IMR-90 (cell line): ENCODE data around the gene GGA3. TPM values are rescaled to one million over a fixed set of nuclear protein-coding genes. Genes with fewer than 3 reads are reported as not detected.

Source experiments
- ATAC-seq: fragments of 200-7000 bp; cut with Tn5 transposase; 2 replicates; pipeline ENCODE4 v1.9.1; 2020; ENCODE audit warnings: low read depth, mild to moderate bottlenecking, moderate library complexity
- BruUV-seq: library from RNA; stranded (reverse); fragments of 400-500 nt; replicated peaks from 2 replicates; lab custom pipeline; 2021; lab: Mats Ljungman, UMichigan
- CTCF ChIA-PET: fragments of 300-600 bp; formaldehyde crosslinking; extraction: SDS; loops from one replicate; lab custom pipeline; 2021; ENCODE audit warnings: antibody characterized with exemption; lab: Yijun Ruan, JAX
- POLR2A ChIA-PET: fragments of 300-600 bp; sonication (Branson Sonifier 250); formaldehyde crosslinking; loops from one replicate; lab custom pipeline; 2022; ENCODE audit warnings: antibody characterized with exemption; ENCODE audit not compliant: unreplicated experiment; lab: Charles Lee
- DNase-seq: peaks from one replicate; pipeline ENCODE4 v3.0.0; 2013
- H2AFZ ChIP-seq: replicated peaks from 2 replicates; pipeline ENCODE3; 2013; ENCODE audit warnings: low read length, mild to moderate bottlenecking; ENCODE audit not compliant: poor library complexity
- H2AK5ac ChIP-seq: 2 replicates; pipeline ENCODE4 v1.6.1; 2013; ENCODE audit warnings: low read depth, low read length, inconsistent platforms
- H2AK9ac ChIP-seq: replicated peaks from 2 replicates; pipeline ENCODE3; 2013; ENCODE audit warnings: mild to moderate bottlenecking, low read depth, low read length, moderate library complexity; ENCODE audit not compliant: poor library complexity
- H2BK120ac ChIP-seq: 2 replicates; pipeline ENCODE4 v1.6.1; 2013; ENCODE audit warnings: low read depth, low read length, inconsistent platforms
- H2BK15ac ChIP-seq: 3 replicates; pipeline ENCODE4 v1.6.1; 2013; ENCODE audit warnings: low read depth, low read length, inconsistent platforms
- H2BK20ac ChIP-seq: 2 replicates; pipeline ENCODE4 v1.6.1; 2013; ENCODE audit warnings: low read depth, mild to moderate bottlenecking, inconsistent platforms, low read length, moderate library complexity
- H2BK5ac ChIP-seq: 2 replicates; pipeline ENCODE4 v1.6.1; 2013; ENCODE audit warnings: mild to moderate bottlenecking, low read depth, low read length, inconsistent platforms; ENCODE audit not compliant: poor library complexity, severe bottlenecking
- H3K14ac ChIP-seq: replicated peaks from 2 replicates; pipeline ENCODE4 v1.6.1; 2013; ENCODE audit warnings: low read depth, low read length, inconsistent platforms
- H3K18ac ChIP-seq: 2 replicates; pipeline ENCODE4 v1.6.1; 2013; ENCODE audit warnings: low read depth, low read length, control low read depth
- H3K23ac ChIP-seq: 2 replicates; pipeline ENCODE4 v1.6.1; 2013; ENCODE audit warnings: low read depth, low read length, inconsistent platforms
- H3K27ac ChIP-seq: 2 replicates; pipeline ENCODE4 v1.5.1; 2013; ENCODE audit warnings: mild to moderate bottlenecking, control low read depth, low read length; ENCODE audit not compliant: insufficient read depth
- H3K27me3 ChIP-seq: 2 replicates; pipeline ENCODE4 v1.6.1; 2013; ENCODE audit warnings: low read length; ENCODE audit not compliant: control insufficient read depth, insufficient read depth
- H3K36me3 ChIP-seq: 2 replicates; pipeline ENCODE4 v1.6.1; 2013; ENCODE audit warnings: low read length, mixed read lengths; ENCODE audit not compliant: control insufficient read depth, insufficient read depth
- H3K4ac ChIP-seq: 2 replicates; pipeline ENCODE4 v1.6.1; 2013; ENCODE audit warnings: low read depth, low read length, inconsistent platforms
- H3K4me1 ChIP-seq: 2 replicates; pipeline ENCODE4 v1.6.1; 2013; ENCODE audit warnings: low read length, mixed read lengths; ENCODE audit not compliant: control insufficient read depth, insufficient read depth
- H3K4me2 ChIP-seq: 2 replicates; pipeline ENCODE4 v1.6.1; 2013; ENCODE audit warnings: low read depth, mild to moderate bottlenecking, control low read depth, low read length, moderate library complexity
- H3K4me3 ChIP-seq: 2 replicates; pipeline ENCODE4 v1.5.1; 2013; ENCODE audit warnings: low read depth, mild to moderate bottlenecking, control low read depth, low read length, moderate library complexity; ENCODE audit not compliant: insufficient read depth
- H3K56ac ChIP-seq: 2 replicates; pipeline ENCODE4 v1.6.1; 2013; ENCODE audit warnings: low read length, inconsistent platforms; ENCODE audit not compliant: insufficient read depth; ENCODE audit errors: extremely low read depth
- H3K79me1 ChIP-seq, 2 experiments: 2 replicates each; pipeline ENCODE4 v1.6.1; 2013; ENCODE audit warnings: low read length in 2 of 2, inconsistent platforms in 1 of 2, low read depth in 1 of 2
- H3K9ac ChIP-seq: 2 replicates; pipeline ENCODE4 v1.6.1; 2013; ENCODE audit warnings: low read depth, low read length, control low read depth
- H3K9me1 ChIP-seq: 2 replicates; pipeline ENCODE4 v1.6.1; 2013; ENCODE audit warnings: low read length, inconsistent platforms; ENCODE audit not compliant: insufficient read depth
- H3K9me3 ChIP-seq: 2 replicates; pipeline ENCODE4 v1.6.1; 2013; ENCODE audit warnings: low read length; ENCODE audit not compliant: control insufficient read depth, insufficient read depth
- H4K20me1 ChIP-seq: 2 replicates; pipeline ENCODE4 v1.6.1; 2013; ENCODE audit warnings: low read length, inconsistent platforms; ENCODE audit not compliant: insufficient read depth
- H4K5ac ChIP-seq: 2 replicates; pipeline ENCODE4 v1.6.1; 2013; ENCODE audit warnings: mild to moderate bottlenecking, low read depth, low read length, control low read depth
- H4K8ac ChIP-seq, 2 experiments: 2 replicates each; pipeline ENCODE4 v1.6.1; 2013; ENCODE audit warnings: low read depth in 2 of 2, low read length in 2 of 2, control low read depth in 1 of 2, inconsistent platforms in 1 of 2
- H4K91ac ChIP-seq: 2 replicates; pipeline ENCODE4 v1.6.1; 2013; ENCODE audit warnings: low read depth, low read length, inconsistent platforms; ENCODE audit not compliant: insufficient read depth
- BHLHE40 ChIP-seq: fragments of 150-350 bp; IDR thresholded peaks from 2 replicates; pipeline ENCODE4 v1.6.1; 2016; ENCODE audit warnings: mild to moderate bottlenecking, low read depth, low read length
- CEBPB ChIP-seq: IDR thresholded peaks from 2 replicates; pipeline ENCODE4 v1.6.1; 2012; ENCODE audit warnings: low read depth, low read length, improper control_type of control experiment
- RFX5 ChIP-seq: IDR thresholded peaks from 2 replicates; pipeline ENCODE4 v1.8.0; 2012; ENCODE audit warnings: low read depth, mild to moderate bottlenecking, low read length, moderate library complexity
- USF2 ChIP-seq: fragments of 150-350 bp; IDR thresholded peaks from 2 replicates; pipeline ENCODE4 v1.6.1; 2017; ENCODE audit warnings: mild to moderate bottlenecking, antibody characterized with exemption, low read length, low read depth
- WGBS, 2 experiments: methylation state at CpG; one replicate each; pipeline versions ENCODE4 v1.1.5 to v1.1.7; 2013; ENCODE audit warnings: missing lambda C conversion rate in 2 of 2; ENCODE audit not compliant: insufficient read length in 1 of 2; ENCODE audit errors: extremely low coverage in 2 of 2; 5-methylcytosine and 5-hydroxymethylcytosine counted together
- dilution Hi-C: fragments of 300-500 bp; cut with HindIII; formaldehyde crosslinking; loops from one replicate; pipeline ENCODE4 v1.14.3; 2018; ENCODE audit warnings: low sequenced_read_pairs; ENCODE audit not compliant: unreplicated experiment
- in situ Hi-C: fragments of 300-500 bp; cut with MboI; formaldehyde crosslinking; loops from 3 replicates; pipeline ENCODE4 v1.14.3; 2019; ENCODE audit warnings: low sequenced_read_pairs, inconsistent platforms, mixed read lengths
- intact Hi-C: fragments of 100-400 bp; cut with micrococcal nuclease; formaldehyde crosslinking; loops from 2 replicates; pipeline ENCODE4 v1.10.0; 2022
- polyA plus RNA-seq, 3 experiments: library from polyadenylated mRNA; depleted of rRNA; stranded (reverse); fragments of >200 nt; gene quantifications; 2 replicates each; pipeline ENCODE4 v1.2.3, GENCODE V29; 2012; ENCODE audit warnings: low replicate concordance in 1 of 3
- total RNA-seq: library from RNA; depleted of rRNA; stranded (reverse); fragments of >200 nt; gene quantifications from 2 replicates; pipeline ENCODE4 v1.2.3, GENCODE V29; 2012

The GGA3 gene
- total and polyA plus RNA-seq, 2 of the 4 experiments (the other 2 are of a cell fraction) = 15.1 to 35.2 TPM

DNA sequence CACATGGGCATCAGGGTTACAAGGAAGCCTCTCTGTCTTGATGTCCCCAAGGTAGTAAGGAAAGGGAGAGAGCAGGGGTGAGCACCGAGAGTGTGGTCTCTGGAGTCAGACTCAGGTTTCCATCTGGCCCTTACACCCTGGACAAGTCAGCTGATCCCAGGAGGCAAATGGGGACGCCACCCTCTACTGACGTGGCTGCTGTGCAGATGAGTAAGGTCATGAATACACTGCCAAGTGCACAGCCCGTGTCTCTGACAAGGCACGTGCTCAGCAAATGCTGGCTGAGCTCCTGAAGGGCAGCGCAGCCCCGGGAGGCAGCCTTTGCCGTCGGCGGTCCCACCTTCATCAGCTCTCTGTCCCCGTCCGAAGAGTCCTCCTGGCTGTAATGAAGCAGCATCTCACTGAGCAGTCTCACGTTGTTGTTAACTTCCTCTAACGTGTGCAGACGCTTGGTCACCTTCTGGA, 19.4 kb downstream of the GGA3 start:
- peak; percentile 52 for DNase-seq
- Histone ChIP-seq H2AFZ (no peak overlapping the region), H3K9me1 (no peaks in the 10 kb centered on the region), H3K4me3 (no peak overlapping the region), H3K4me2 (no peak overlapping the region), H3K23ac (no peak overlapping the region), H4K91ac (no peak overlapping the region), H4K5ac (no peak overlapping the region), H3K14ac (no peak overlapping the region), H3K27me3 (no peaks in the 10 kb centered on the region), H2BK20ac (no peak overlapping the region), H3K27ac (no peak overlapping the region), H3K4me1 (no peaks in the 10 kb centered on the region), H3K79me1 (peaks cover 0 to 11% of the 10 kb centered on the region in 2 experiments; a peak in 1 of 4 replicates), H2BK5ac (no peak overlapping the region), H4K20me1 (peaks cover 17% of the 10 kb centered on the region), H2BK120ac (no peak overlapping the region), H2AK5ac (no peak overlapping the region), H3K4ac (no peak overlapping the region), H3K36me3 (peaks cover 91% of the 10 kb centered on the region), H3K9me3 (no peaks in the 10 kb centered on the region), H2BK15ac (no peak overlapping the region), H2AK9ac (no peak overlapping the region), H3K9ac (no peak overlapping the region), H3K56ac (no peak overlapping the region), H4K8ac (no peak overlapping the region), H3K18ac (no peak overlapping the region)
- intact Hi-C loops (no loop called here), dilution Hi-C loops (no loop called here), in situ Hi-C loops (no loop called here)
- ChIA-PET CTCF (no interaction called here), POLR2A (no interaction called here)
- 87% methylated on average over 12 of the region's 15 CpGs; no CpG with 5 or more reads in 1 of the 2 experiments for WGBS, 2 experiments
- BruUV-seq = no TSS peak
- TF ChIP-seq USF2 (peak; percentile 29; the same call in 1 of the 2 replicates), CEBPB (no peak), RFX5 (no peak), BHLHE40 (0 out of 2 replicates have a peak, but pooled peaks have one; percentile 17)
- no peak for ATAC-seq
